SU-DHL-6 (cell line): ENCODE measurements around the gene WDR35.

Source experiments
- EZH2phosphoT487 ChIP-seq: fragments of 200-600 bp; sonication (generic), shearing (Covaris generic); conservative IDR thresholded peaks from 2 replicates; pipeline ENCODE4 v1.6.1; 2018; ENCODE audit warnings: mild to moderate bottlenecking, antibody characterized with exemption, low read length, moderate library complexity, mixed read lengths
- TF ChIP-seq, protein P1 (sequence below): fragments of 200-600 bp; sonication (generic); IDR thresholded peaks from one replicate; pipeline ENCODE4 v1.5.1; 2017; ENCODE audit warnings: antibody characterized with exemption, mild to moderate bottlenecking, low read length, moderate library complexity; ENCODE audit not compliant: insufficient read depth, poor library complexity, severe bottlenecking

- TF ChIP-seq, protein P1, sequence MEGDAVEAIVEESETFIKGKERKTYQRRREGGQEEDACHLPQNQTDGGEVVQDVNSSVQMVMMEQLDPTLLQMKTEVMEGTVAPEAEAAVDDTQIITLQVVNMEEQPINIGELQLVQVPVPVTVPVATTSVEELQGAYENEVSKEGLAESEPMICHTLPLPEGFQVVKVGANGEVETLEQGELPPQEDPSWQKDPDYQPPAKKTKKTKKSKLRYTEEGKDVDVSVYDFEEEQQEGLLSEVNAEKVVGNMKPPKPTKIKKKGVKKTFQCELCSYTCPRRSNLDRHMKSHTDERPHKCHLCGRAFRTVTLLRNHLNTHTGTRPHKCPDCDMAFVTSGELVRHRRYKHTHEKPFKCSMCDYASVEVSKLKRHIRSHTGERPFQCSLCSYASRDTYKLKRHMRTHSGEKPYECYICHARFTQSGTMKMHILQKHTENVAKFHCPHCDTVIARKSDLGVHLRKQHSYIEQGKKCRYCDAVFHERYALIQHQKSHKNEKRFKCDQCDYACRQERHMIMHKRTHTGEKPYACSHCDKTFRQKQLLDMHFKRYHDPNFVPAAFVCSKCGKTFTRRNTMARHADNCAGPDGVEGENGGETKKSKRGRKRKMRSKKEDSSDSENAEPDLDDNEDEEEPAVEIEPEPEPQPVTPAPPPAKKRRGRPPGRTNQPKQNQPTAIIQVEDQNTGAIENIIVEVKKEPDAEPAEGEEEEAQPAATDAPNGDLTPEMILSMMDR: no peak
- TF ChIP-seq EZH2phosphoT487: no peak
Observed at GRCh38 chr2:19894134-19894792, 95.6 kb downstream of the WDR35 start.
